RWPE2 (cell line): ENCODE measurements around the gene WWTR1.

ENCODE experiments used
- ATAC-seq: fragments of 200-7000 bp; cut with Tn5 transposase; 3 replicates; pipeline ENCODE4 v1.9.1; 2021; ENCODE audit warnings: low read depth
- DNase-seq: peaks from one replicate; pipeline ENCODE4 v3.0.0-alpha.2; 2020; ENCODE audit warnings: low spot score
- H3K27ac ChIP-seq: fragments of 450-650 bp; 2 replicates; pipeline ENCODE4 v1.5.1; 2017; ENCODE audit warnings: mild to moderate bottlenecking; ENCODE audit not compliant: poor library complexity, severe bottlenecking
- H3K27me3 ChIP-seq: fragments of 250-450 bp; sonication (Bioruptor Pico); 2 replicates; pipeline ENCODE4 v1.5.1; 2021; ENCODE audit warnings: mild to moderate bottlenecking, moderate library complexity; ENCODE audit not compliant: insufficient read depth, poor library complexity, severe bottlenecking
- H3K36me3 ChIP-seq: fragments of 250-450 bp; sonication (Bioruptor Pico); 2 replicates; pipeline ENCODE4 v1.5.1; 2020; ENCODE audit warnings: low read depth, mild to moderate bottlenecking, moderate library complexity
- H3K4me1 ChIP-seq: fragments of 250-450 bp; sonication (Bioruptor Pico); 2 replicates; pipeline ENCODE4 v1.5.1; 2021; ENCODE audit warnings: mild to moderate bottlenecking, moderate library complexity; ENCODE audit not compliant: insufficient read depth, poor library complexity, severe bottlenecking
- H3K4me3 ChIP-seq: fragments of 250-450 bp; sonication (Bioruptor Pico); 2 replicates; pipeline ENCODE4 v1.5.1; 2021; ENCODE audit warnings: mild to moderate bottlenecking, moderate library complexity; ENCODE audit not compliant: severe bottlenecking
- H3K9me3 ChIP-seq: fragments of 250-450 bp; sonication (Bioruptor Pico); 2 replicates; pipeline ENCODE4 v1.5.1; 2021; ENCODE audit warnings: mild to moderate bottlenecking, moderate library complexity; ENCODE audit not compliant: severe bottlenecking
- TF ChIP-seq, protein P1 (sequence below): fragments of 450-650 bp; IDR thresholded peaks from one replicate; pipeline ENCODE4 v1.5.1; 2017; ENCODE audit warnings: mild to moderate bottlenecking, moderate library complexity; ENCODE audit not compliant: poor library complexity, severe bottlenecking

WWTR1 gene

DNA sequence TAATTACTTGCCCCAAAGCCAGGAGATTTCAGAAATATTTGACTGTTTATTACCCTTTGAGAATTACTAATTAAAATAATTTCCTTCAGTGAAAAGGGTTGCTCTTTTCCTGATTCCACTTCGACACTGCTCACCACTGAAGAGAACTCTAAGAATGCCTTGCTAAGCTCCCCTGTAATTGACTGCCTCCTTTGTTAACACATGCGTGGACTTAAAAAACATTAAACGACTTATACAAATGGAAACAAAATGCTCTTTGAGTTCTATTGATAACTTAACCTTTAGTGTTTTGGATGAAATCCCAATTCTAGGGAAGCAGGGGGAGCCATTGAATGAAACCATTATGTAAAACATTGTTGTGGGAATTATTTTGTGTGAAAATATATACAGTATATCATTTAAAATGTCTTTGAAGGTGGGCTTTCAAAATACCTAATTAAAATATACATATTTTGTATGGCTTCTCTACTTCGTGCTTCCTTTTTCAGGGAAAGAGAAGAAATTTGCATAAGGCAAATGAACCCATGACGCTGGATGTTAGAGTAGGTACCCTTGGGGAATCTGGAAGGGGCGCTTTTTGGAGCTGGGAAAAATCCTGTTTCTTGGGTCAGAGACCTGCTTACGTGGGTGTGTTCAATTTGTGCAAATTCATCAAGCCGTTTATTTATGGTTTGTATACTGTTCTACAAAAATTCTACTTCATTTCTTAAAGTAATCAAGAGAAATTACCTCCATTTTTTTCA is 64.2 kb downstream of the WWTR1 start:
- ATAC-seq (no peak), DNase-seq (no peak)
- Histone ChIP-seq H3K36me3 (peaks cover 7% of the 10 kb centered on the region), H3K27me3 (no peaks in the 10 kb centered on the region), H3K27ac (no peak overlapping the region), H3K9me3 (no peaks in the 10 kb centered on the region), H3K4me3 (no peak overlapping the region), H3K4me1 (peaks cover 24% of the 10 kb centered on the region)
- TF ChIP-seq, protein P1, sequence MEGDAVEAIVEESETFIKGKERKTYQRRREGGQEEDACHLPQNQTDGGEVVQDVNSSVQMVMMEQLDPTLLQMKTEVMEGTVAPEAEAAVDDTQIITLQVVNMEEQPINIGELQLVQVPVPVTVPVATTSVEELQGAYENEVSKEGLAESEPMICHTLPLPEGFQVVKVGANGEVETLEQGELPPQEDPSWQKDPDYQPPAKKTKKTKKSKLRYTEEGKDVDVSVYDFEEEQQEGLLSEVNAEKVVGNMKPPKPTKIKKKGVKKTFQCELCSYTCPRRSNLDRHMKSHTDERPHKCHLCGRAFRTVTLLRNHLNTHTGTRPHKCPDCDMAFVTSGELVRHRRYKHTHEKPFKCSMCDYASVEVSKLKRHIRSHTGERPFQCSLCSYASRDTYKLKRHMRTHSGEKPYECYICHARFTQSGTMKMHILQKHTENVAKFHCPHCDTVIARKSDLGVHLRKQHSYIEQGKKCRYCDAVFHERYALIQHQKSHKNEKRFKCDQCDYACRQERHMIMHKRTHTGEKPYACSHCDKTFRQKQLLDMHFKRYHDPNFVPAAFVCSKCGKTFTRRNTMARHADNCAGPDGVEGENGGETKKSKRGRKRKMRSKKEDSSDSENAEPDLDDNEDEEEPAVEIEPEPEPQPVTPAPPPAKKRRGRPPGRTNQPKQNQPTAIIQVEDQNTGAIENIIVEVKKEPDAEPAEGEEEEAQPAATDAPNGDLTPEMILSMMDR: no peak

DNA sequence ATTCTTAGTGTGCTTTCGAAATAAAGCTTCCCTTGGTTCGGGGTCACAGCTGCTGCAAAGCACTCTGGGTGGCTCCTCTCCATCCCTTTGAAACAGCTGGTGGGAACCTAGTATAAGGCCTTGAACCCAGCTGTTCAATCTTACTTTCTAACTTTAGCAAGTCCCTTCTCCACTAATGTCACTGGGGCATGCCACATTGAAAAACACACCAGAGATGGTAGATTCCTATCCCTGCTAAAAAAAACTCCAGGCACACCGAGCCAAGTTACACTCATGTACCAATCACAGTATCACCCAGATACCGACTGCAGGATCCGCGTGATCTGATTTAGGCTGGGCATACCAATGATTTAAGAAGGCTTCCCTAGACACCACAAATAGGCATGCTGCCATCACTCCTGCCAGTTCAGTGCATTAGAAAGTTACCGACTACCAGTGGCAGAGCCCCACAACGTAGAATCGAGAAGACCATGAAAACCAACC is 65.0 kb downstream of the WWTR1 start:
- no peak overlapping the region for H3K27ac ChIP-seq
- no peaks in the 10 kb centered on the region for H3K9me3 ChIP-seq
- no peak for ATAC-seq
- no peaks in the 10 kb centered on the region for H3K27me3 ChIP-seq
- TF ChIP-seq, protein P1: no peak
- H3K36me3 ChIP-seq: 0 out of 2 replicates have a peak, but pooled peaks cover 3% of the 10 kb centered on the region
- H3K4me3 ChIP-seq: no peak overlapping the region
- H3K4me1 ChIP-seq: peaks cover 28% of the 10 kb centered on the region
- DNase-seq: no peak

DNA sequence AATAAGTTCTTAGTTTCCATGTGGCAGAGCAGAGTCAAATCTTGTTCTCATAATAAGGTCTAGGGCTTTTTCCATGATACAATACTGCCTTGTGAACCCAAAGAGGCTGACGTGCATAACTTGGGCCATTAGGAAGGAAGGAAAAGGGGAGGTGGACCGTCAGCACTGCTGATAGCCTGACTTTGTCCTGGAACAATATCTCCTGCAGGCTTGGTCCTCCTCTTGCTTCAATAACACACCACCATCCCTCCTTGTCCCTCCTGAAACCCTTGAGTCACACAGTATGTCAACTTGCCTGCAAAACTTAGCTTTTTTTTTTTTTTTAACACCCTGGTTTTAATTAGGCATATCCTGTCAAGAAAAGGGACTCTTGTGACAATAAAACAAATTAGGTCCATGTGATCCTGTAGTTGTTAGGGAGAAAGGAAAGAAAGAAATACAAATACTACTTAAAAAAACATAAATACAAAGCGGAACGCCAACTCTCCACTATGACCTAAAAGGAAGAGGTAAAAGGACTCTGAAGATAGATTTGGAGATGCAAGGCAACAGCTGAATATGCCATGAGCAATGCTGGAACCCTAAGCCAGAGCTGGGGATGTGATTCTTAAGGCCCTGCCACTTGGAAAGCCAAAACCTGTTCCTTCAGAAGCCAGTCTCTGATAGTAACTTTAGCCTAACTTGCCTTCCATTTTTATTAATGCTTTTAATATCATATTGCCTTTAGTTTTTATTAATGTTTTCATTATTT is 67.0 kb downstream of the WWTR1 start:
- peaks cover 38% of the 10 kb centered on the region for H3K4me1 ChIP-seq
- H3K27me3 ChIP-seq: no peaks in the 10 kb centered on the region
- no peak for ATAC-seq
- no peaks in the 10 kb centered on the region for H3K9me3 ChIP-seq
- TF ChIP-seq, protein P1: no peak
- no peak overlapping the region for H3K4me3 ChIP-seq
- 0 out of 2 replicates have a peak, but pooled peaks cover 3% of the 10 kb centered on the region for H3K36me3 ChIP-seq
- DNase-seq: no peak
- peak overlapping the region; percentile 68 for H3K27ac ChIP-seq

DNA sequence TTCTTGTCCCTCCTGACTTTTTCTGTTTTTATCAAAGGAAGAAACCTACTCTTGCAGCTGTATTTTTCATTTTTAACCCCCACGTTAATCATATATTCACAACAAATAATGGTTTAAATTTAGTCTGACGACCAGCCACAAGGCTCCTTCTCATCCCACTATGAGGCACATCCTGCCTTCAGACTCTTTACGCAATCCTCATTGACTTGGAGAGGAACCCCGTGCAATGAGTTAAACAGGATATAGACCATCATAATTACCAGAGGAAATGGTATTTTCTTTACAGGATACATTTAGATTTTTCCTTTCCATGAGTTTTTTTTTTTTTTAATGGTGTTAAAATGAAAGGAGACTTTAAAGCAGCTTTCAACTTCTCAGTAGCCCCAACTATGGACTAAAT is 68.5 kb downstream of the WWTR1 start:
- Histone ChIP-seq H3K4me3 (no peak overlapping the region), H3K9me3 (no peaks in the 10 kb centered on the region), H3K4me1 (peaks cover 53% of the 10 kb centered on the region), H3K27ac (peak overlapping the region; percentile 68), H3K36me3 (no peaks in the 10 kb centered on the region), H3K27me3 (no peaks in the 10 kb centered on the region)
- TF ChIP-seq, protein P1: no peak
- no peak for DNase-seq
- ATAC-seq: peak; percentile 70
